GM21576 (cell line): ENCODE measurements around the gene TANK.
"Not testable (repeated sequence)": the region's sequence is repeated elsewhere in the genome, so short reads cannot be mapped to it uniquely, and the experiment has no call there.

Experiments used
- ATAC-seq: cut with Tn5 transposase; IDR thresholded peaks from one replicate; pipeline ENCODE4 v1.9.1; 2021; ENCODE audit warnings: mild to moderate bottlenecking, moderate library complexity; ENCODE audit not compliant: unreplicated experiment

The TANK gene

GRCh38 chr2:161165811-161166210, 5.6 kb downstream of the TANK start:
- peak; percentile 31 for ATAC-seq

- ATAC-seq, result peak; percentile 78
These were observed 6.5 kb downstream of the TANK start for GRCh38 chr2:161166538-161167409.

DNA sequence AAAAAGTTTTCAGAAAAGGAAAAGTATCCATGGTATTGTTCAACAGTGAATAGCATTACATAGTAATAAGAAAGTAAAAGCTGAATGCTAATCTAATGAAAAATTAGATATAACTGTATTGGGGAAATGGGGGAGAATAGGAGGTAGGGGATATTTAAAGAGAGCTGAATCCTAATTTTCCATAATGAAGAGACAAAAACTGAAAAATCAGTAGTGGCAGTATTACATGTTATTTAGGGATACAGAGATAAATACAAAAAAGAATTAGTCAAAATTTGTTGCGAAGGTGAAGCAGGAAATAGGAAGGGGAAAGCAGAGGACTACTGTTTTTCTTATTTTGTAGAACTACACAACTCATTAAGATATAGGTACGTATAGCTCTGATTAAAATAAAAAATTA, 9.1 kb downstream of the TANK start:
- no peak for ATAC-seq

GRCh38 chr2:161170377-161170776, 10.1 kb downstream of the TANK start:
- ATAC-seq, result no peak

GRCh38 chr2:161170958-161171932, 11.0 kb downstream of the TANK start:
- ATAC-seq, result no peak

DNA sequence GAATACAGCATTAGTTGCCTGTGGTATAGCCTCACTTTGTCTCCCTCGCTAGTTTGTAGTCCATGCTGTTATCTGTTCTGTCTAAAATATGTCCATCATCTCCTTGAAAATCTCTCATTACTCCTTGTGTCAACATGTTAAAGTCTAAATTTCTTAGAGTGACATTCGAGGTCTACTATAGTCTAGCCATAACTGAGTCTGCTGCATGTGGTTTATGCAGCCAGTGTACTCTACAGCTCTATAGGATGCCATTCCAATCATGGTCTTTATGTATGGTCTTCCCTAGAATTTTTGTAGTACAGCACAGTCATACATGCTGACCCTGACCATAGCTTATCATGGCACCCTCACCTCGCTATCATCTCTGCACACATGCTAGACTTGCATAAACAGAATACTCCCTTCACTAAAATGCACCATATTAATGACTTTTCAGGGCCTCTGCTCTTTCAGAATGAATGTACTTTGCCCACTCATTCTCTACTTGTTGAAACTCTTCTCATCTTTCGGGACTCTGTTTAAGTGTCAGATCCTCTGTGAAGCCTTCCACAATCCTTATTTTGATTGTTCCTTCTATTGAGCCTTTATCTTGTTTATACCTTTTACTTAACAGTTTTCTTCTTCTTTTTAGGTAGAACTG, 12.8 kb downstream of the TANK start:
- peak; percentile 59 for ATAC-seq

- ATAC-seq, result no peak
These were observed 13.4 kb downstream of the TANK start for GRCh38 chr2:161173541-161174194.

- no peak for ATAC-seq
These were observed 17.7 kb downstream of the TANK start for GRCh38 chr2:161177969-161178368.

DNA sequence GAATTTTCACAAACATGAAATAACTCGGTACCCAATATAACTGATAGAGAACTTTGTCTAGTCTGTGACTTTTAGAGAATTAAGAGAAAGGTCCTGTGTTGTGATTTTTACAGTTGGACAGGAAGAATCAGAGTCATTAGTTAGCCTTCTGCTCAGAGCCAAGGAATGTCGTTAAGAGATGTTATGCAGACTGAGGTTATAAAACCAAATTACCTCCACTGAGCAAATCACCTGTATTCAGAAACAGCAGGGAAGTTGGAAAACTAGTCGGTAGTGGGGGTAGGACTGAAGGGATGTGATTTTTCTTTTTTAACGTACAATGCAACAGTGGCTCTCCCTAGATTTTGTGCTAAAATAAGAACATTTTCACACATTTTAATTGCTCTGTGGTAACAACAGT, 18.5 kb downstream of the TANK start:
- ATAC-seq, result no peak

GRCh38 chr2:161190050-161190449, 29.8 kb downstream of the TANK start:
- no peak for ATAC-seq

DNA sequence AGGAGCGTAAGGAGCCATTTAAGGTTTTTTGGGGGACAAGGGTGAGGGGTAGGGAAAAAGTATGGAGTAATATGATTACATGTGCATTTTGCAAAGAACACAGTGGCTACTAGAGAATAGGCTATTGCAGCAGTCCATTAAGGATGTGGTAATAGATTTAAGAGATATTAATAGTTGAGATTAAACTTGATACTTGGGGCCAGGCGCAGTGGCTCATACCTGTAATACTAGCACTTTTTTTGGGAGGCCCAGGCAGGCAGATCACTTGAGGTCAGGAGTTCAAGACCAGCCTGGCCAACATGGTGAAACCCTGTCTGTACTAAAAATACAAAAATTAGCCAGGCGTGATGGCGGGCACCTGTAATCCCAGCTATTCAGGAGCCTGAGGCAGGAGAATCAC, 35.4 kb downstream of the TANK start:
- not testable (repeated sequence) for ATAC-seq

- ATAC-seq, result peak; percentile 70
These were observed 39.9 kb downstream of the TANK start for GRCh38 chr2:161199912-161200701.

DNA sequence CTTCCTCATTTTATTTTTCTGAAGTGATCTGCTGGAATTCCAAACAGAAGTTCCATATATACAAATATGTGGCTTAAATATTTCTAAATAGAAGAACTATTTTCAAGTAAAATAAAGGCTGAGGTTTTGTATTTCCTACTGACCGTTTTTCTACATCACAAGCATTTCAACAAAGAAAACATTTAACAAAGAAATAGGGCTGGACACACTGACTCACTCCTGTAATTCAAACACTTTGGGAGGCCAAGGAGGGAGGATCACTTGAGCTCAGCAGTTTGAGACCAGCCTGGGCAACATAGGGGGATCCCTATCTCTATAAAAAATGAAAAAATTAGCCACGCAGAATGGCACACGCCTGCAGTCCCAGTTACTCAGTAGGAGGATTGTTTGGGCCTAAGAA, 44.6 kb downstream of the TANK start:
- no peak for ATAC-seq

DNA sequence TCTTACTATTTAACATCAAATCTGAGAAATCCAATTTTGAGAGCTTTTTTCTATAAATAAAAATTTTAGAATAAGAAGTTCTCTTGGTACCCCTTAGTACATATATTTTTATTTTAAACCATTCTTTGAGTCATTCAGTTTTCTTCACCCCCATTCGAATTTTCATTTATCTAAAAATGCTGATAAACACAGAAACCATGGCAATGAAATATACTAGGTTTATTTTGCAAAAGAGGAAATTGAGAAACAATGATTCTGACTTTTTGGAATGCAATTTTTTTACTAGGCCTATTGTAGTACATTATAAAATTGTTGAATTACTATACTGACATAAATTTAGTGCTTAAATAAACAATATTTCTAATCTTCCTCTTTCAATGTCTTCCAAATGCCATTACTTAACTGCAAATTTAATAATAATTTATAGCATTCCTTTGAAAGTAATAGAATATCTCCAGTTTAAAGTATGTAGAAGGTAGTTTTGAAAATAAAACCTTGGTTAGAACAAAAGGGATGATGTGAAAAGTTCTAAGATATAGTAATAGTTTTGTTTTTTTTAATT, 46.3 kb downstream of the TANK start:
- ATAC-seq, result no peak

GRCh38 chr2:161207941-161208340, 47.7 kb downstream of the TANK start:
- ATAC-seq, result no peak

DNA sequence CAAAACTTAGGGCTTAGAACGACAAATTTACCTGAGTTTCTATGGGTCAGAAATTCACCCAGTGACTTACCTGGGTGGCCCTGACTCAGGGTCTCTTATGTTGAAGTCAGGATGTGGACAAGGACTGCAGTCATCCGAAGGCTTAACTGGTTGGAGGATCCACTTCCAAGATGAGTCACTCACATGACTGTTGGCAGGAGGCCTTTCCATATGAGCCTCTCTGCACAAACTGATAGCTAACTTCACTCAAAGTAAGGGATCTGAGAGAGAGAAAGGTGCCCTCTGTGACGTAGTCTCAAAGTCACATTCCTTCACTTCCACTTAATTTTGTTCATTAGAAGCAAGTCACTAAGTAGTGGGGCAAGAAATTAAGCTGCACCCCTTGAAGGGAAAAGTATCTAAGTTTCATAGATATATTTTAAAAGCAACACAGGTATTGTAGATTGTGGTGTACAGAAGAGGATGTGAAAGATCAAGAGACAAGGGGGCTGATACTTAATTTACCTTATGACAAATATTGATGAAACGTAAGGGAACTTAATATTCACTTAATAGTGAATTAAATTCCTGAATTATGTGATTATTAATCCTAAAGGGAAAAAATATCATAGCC, 48.4 kb downstream of the TANK start:
- ATAC-seq, result no peak

DNA sequence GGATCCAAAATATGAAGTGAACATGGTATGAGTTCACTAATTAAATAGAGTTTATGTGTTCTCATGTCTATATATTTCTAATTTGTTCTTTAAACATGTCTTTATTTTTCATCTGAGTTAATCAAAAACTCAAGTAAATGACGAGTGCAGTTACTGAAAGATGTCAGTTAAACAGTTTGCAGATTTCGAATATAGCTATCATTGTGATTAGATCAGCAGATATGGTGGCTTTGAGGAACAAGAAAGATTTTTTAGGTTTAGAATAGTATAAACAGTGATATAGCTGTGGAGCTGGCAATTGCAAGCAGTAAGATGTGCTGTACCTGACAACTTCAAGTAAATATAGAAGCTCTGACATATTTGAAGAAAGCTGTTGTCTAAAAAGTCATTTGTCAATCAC, 49.7 kb downstream of the TANK start:
- ATAC-seq, result no peak

DNA sequence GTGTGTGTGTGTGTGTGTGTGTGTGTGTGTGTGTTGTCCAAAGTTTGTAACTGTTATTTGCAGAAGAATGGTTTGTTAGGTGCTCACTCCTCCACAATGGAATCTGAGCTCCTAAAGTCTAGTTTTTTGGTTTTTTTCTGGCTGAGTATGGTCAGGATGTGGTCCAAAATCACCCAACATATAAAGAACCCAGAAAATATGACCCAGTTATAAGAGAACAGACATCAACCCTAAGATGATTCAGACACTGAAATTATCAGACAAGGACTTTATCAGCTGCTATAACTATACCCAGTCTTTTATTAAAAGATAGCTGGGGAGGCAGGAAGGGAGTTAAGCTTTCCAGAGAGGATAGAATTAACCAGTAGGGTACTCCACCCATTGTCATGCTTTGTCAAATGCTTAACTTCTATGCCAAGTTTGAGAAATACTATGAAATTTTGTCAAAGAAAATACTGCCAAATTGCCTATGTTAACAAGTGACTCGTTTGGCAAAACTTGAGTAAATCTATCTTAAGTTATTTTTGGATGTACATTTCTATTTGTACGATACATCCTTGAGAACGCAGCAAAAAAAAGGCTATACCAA, 57.5 kb downstream of the TANK start:
- ATAC-seq, result no peak

DNA sequence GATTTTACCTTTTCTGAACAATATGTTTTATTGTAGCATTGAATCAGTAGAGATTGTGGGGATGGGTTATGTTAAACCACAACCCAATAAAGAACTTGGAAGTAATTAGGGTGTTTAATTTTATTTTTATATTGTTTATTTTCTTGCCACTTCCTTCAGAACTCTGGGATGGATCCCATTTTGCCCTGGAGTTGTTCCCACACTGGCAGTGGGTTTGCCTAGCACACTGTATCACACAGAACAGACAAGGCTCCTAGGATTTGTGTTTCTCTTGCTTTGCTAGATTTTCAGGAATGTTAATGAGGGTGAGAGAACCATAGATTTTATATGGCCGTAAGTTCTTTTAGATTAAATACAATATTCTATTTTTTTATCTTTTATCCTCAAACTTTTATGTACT, 59.0 kb downstream of the TANK start:
- no peak for ATAC-seq
